Endometrial microvascular endothelial cells (primary cell): ENCODE results near the gene RPN2. TPM values are rescaled to one million over a fixed set of nuclear protein-coding genes. Genes with fewer than 3 reads are reported as not detected.
"Not testable (repeated sequence)": the region's sequence is repeated elsewhere in the genome, so short reads cannot be mapped to it uniquely, and the experiment has no call there.

Experiments
- in situ Hi-C: cut with HindIII; loops from 2 replicates; pipeline ENCODE4 v1.10.0; 2017; ENCODE audit warnings: low sequenced_read_pairs, low pct_unique_long_range_greater_than_20kb; ENCODE audit errors: inconsistent ontology term
- total RNA-seq: library from RNA; depleted of rRNA; stranded (reverse); fragments of >200 nt; gene quantifications from one replicate; pipeline ENCODE4 v1.2.3, GENCODE V29; 2015; ENCODE audit errors: inconsistent ontology term

The RPN2 gene
- total RNA-seq, result 384 TPM

GRCh38 chr20:37178839-37179682 lies at the start of gene RPN2, which contains the start of gene MROH8:
Gene RPN2 (plus strand): TSS chr20:37179330. CDS start chr20:37179357, 27 bp downstream.
Gene MROH8 (minus strand): TSS chr20:37179548.
- in situ Hi-C loops, result no loop called here

- in situ Hi-C loops, result no loop called here
These were observed 47.6 kb upstream of the RPN2 start for GRCh38 chr20:37131486-37131885.

- in situ Hi-C loops, result no loop called here
These were observed 45.2 kb upstream of the RPN2 start for GRCh38 chr20:37133952-37134351.

GRCh38 chr20:37137547-37137946 lies 41.6 kb upstream of the RPN2 start:
- in situ Hi-C loops, result no loop called here

GRCh38 chr20:37142708-37143107 lies 36.4 kb upstream of the RPN2 start:
- in situ Hi-C loops, result no loop called here

- in situ Hi-C loops, result no loop called here
These were observed 34.2 kb upstream of the RPN2 start for GRCh38 chr20:37144856-37145404.

- in situ Hi-C loops, result no loop called here
These were observed 31.9 kb upstream of the RPN2 start for GRCh38 chr20:37147250-37147649.

- in situ Hi-C loops, result not testable (repeated sequence)
These were observed 28.3 kb upstream of the RPN2 start for GRCh38 chr20:37150864-37151263.

- in situ Hi-C loops, result no loop called here
These were observed 27.6 kb upstream of the RPN2 start for GRCh38 chr20:37151529-37151928.

GRCh38 chr20:37152284-37152683 lies 26.8 kb upstream of the RPN2 start:
- in situ Hi-C loops, result no loop called here

GRCh38 chr20:37154684-37155298 lies 24.3 kb upstream of the RPN2 start:
- in situ Hi-C loops, result no loop called here

- in situ Hi-C loops, result no loop called here
These were observed 23.1 kb upstream of the RPN2 start for GRCh38 chr20:37155987-37156386.

- in situ Hi-C loops, result no loop called here
These were observed 20.9 kb upstream of the RPN2 start for GRCh38 chr20:37158248-37158647.

GRCh38 chr20:37160683-37161082 lies 18.4 kb upstream of the RPN2 start:
- in situ Hi-C loops, result no loop called here

- in situ Hi-C loops, result no loop called here
These were observed 17.1 kb upstream of the RPN2 start for GRCh38 chr20:37161830-37162549.

GRCh38 chr20:37162646-37163045 lies 16.5 kb upstream of the RPN2 start:
- in situ Hi-C loops, result no loop called here

GRCh38 chr20:37163832-37164554 lies 15.1 kb upstream of the RPN2 start:
- in situ Hi-C loops, result no loop called here

- in situ Hi-C loops, result no loop called here
These were observed 14.1 kb upstream of the RPN2 start for GRCh38 chr20:37165031-37165430.

GRCh38 chr20:37166867-37167266 lies 12.3 kb upstream of the RPN2 start:
- in situ Hi-C loops, result no loop called here
